HCT116 (cell line): Measurements from ENCODE around the gene ADAMTS15. TPM values are rescaled to one million over a fixed set of nuclear protein-coding genes. Genes with fewer than 3 reads are reported as not detected.

Source experiments
- ATAC-seq: fragments of 200-7000 bp; cut with Tn5 transposase; 2 replicates; pipeline ENCODE4 v1.9.1; 2020; ENCODE audit warnings: mild to moderate bottlenecking, moderate library complexity
- BruUV-seq: library from RNA; stranded (reverse); fragments of 400-500 nt; replicated peaks from 2 replicates; lab custom pipeline; 2021; lab: Mats Ljungman, UMichigan
- CTCF ChIA-PET: fragments of 300-600 bp; sonication (Branson Sonifier 250); formaldehyde crosslinking; loops from one replicate; lab custom pipeline; 2021; ENCODE audit warnings: antibody characterized with exemption; lab: Charles Lee
- POLR2A ChIA-PET: fragments of 300-600, 350-600 bp; sonication (Branson Sonifier 250); formaldehyde crosslinking; loops from one replicate; lab custom pipeline; 2021; ENCODE audit warnings: antibody characterized with exemption; lab: Charles Lee
- RAD21 ChIA-PET, 2 experiments: fragments of 300-600 bp; sonication (Branson Sonifier 250); formaldehyde crosslinking; loops; one replicate each; lab custom pipeline; 2023; ENCODE audit warnings: low total read pairs in 2 of 2; ENCODE audit not compliant: uncharacterized antibody in 2 of 2, unreplicated experiment in 2 of 2, low non-redundant PET in 1 of 2; lab: Charles Lee
- DNase-seq: peaks from one replicate; pipeline ENCODE4 v3.0.0-alpha.2; 2010; ENCODE audit warnings: low read depth, low spot score
- H2AFZ ChIP-seq: fragments of 200-600 bp; shearing (Covaris generic), sonication (generic); 2 replicates; pipeline ENCODE4 v1.6.1; 2017; ENCODE audit warnings: low read depth, mixed run types, mixed read lengths, antibody characterized with exemption, low read length; ENCODE audit not compliant: poor library complexity, severe bottlenecking
- H3K27ac ChIP-seq: 2 replicates; pipeline ENCODE4 v1.5.1; 2012; ENCODE audit warnings: low read depth, low read length
- H3K27me3 ChIP-seq: fragments of 200-600 bp; sonication (generic); 2 replicates; pipeline ENCODE4 v1.6.1; 2016; ENCODE audit warnings: mixed run types, low read length, mixed read lengths; ENCODE audit not compliant: insufficient read depth
- H3K36me3 ChIP-seq, 2 experiments: fragments of 200-500 bp in 1 of 2; fragments of 200-600 bp in 1 of 2; sonication (Bioruptor generic) in 1 of 2; sonication (generic) in 1 of 2; 2 replicates each; pipeline versions ENCODE4 v1.5.1 to v1.6.1; 2014 to 2016; ENCODE audit warnings: low read length in 2 of 2, inconsistent platforms in 1 of 2, mixed read lengths in 1 of 2, mixed run types in 1 of 2; ENCODE audit not compliant: insufficient read depth in 2 of 2, control insufficient read depth in 1 of 2
- H3K4me1 ChIP-seq, 2 experiments: fragments of 200-600 bp in 1 of 2; sonication (generic) in 1 of 2; 2 replicates each; pipeline versions ENCODE4 v1.5.1 to v1.6.1; 2012 to 2017; ENCODE audit warnings: low read length in 2 of 2, inconsistent platforms in 1 of 2, mild to moderate bottlenecking in 1 of 2, mixed read lengths in 1 of 2, mixed run types in 1 of 2, moderate library complexity in 1 of 2; ENCODE audit not compliant: insufficient read depth in 2 of 2, control insufficient read depth in 1 of 2
- H3K4me2 ChIP-seq: fragments of 200-600 bp; sonication (generic); 2 replicates; pipeline ENCODE4 v1.6.1; 2017; ENCODE audit warnings: mixed run types, low read length, mixed read lengths
- H3K4me3 ChIP-seq, 2 experiments: fragments of 200-600 bp in 1 of 2; sonication (generic) in 1 of 2; replicated peaks in 1 of 2; 2 replicates each; pipeline ENCODE4 v1.5.1; 2011 to 2016; ENCODE audit warnings: low read length in 2 of 2, control low read depth in 1 of 2, low read depth in 1 of 2, mild to moderate bottlenecking in 1 of 2, mixed read lengths in 1 of 2, mixed run types in 1 of 2
- H3K79me2 ChIP-seq: fragments of 200-600 bp; sonication (generic); 2 replicates; pipeline ENCODE4 v1.6.1; 2017; ENCODE audit warnings: mild to moderate bottlenecking, mixed run types, low read length, moderate library complexity, mixed read lengths; ENCODE audit not compliant: insufficient read depth
- H3K9ac ChIP-seq: fragments of 200-600 bp; sonication (generic); 2 replicates; pipeline ENCODE4 v1.6.1; 2016; ENCODE audit warnings: low read length, mixed read lengths
- H3K9me2 ChIP-seq: fragments of 200-600 bp; sonication (generic), shearing (Covaris generic); 2 replicates; pipeline ENCODE4 v1.6.1; 2017; ENCODE audit warnings: mixed run types, mild to moderate bottlenecking, moderate library complexity; ENCODE audit not compliant: insufficient read depth
- H3K9me3 ChIP-seq, 2 experiments: fragments of 200-500 bp in 1 of 2; fragments of 200-600 bp in 1 of 2; sonication (Bioruptor generic) in 1 of 2; sonication (generic) in 1 of 2; 2 replicates each; pipeline ENCODE4 v1.6.1; 2014 to 2017; ENCODE audit warnings: low read length in 2 of 2, mixed read lengths in 2 of 2, inconsistent platforms in 1 of 2, low read depth in 1 of 2, mild to moderate bottlenecking in 1 of 2, mixed run types in 1 of 2, moderate library complexity in 1 of 2; ENCODE audit not compliant: control insufficient read depth in 1 of 2, insufficient read depth in 1 of 2
- H4K20me1 ChIP-seq: fragments of 200-600 bp; sonication (generic), shearing (Covaris generic); 2 replicates; pipeline ENCODE4 v1.6.1; 2017; ENCODE audit warnings: mixed run types, mild to moderate bottlenecking, moderate library complexity; ENCODE audit not compliant: insufficient read depth
- CBX3 ChIP-seq: IDR thresholded peaks from 2 replicates; pipeline ENCODE4 v1.6.1; 2012; ENCODE audit warnings: low read depth
- ELF1 ChIP-seq: IDR thresholded peaks from 2 replicates; pipeline ENCODE4 v1.6.1; 2012; ENCODE audit warnings: low read depth, borderline replicate concordance
- EZH2 ChIP-seq: fragments of 200-600 bp; sonication (generic); IDR thresholded peaks from 2 replicates; pipeline ENCODE4 v1.6.1; 2017; ENCODE audit warnings: antibody characterized with exemption, mixed run types
- JUND ChIP-seq: IDR thresholded peaks from 2 replicates; pipeline ENCODE4 v1.6.1; 2012
- POLR2A ChIP-seq: IDR thresholded peaks from 2 replicates; pipeline ENCODE4 v1.7.0; 2011; ENCODE audit warnings: borderline replicate concordance; ENCODE audit not compliant: insufficient read depth, insufficient read length; ENCODE audit errors: extremely low read depth
- SIN3A ChIP-seq: IDR thresholded peaks from 2 replicates; pipeline ENCODE4 v1.6.1; 2012; ENCODE audit warnings: low read depth
- SP1 ChIP-seq: IDR thresholded peaks from 2 replicates; pipeline ENCODE4 v1.6.1; 2012; ENCODE audit warnings: low read depth
- intact Hi-C: fragments of 100-400 bp; cut with micrococcal nuclease; formaldehyde crosslinking; loops from 2 replicates; pipeline ENCODE4 v1.10.0; 2022
- total RNA-seq: library from RNA; stranded (reverse); gene quantifications from one replicate; pipeline ENCODE4 v1.2.1, GENCODE V29; 2021; ENCODE audit not compliant: unreplicated experiment
- TF ChIP-seq, protein P1 (sequence below): IDR thresholded peaks from 2 replicates; pipeline ENCODE4 v1.6.1; 2012
- TF ChIP-seq, protein P2 (sequence below): IDR thresholded peaks from 2 replicates; pipeline ENCODE4 v1.6.1; 2012; ENCODE audit warnings: low read depth
- TF ChIP-seq, protein P3 (sequence below): IDR thresholded peaks from 2 replicates; pipeline ENCODE4 v1.6.1; 2012
- TF ChIP-seq, protein P4 (sequence below), 3 experiments: fragments of 200-600 bp in 1 of 3; sonication (generic) in 1 of 3; IDR thresholded peaks in 2 of 3; conservative IDR thresholded peaks in 1 of 3; 2 replicates each; pipeline ENCODE4 v1.5.1; 2012 to 2017; ENCODE audit warnings: low read depth in 2 of 3, low read length in 2 of 3, antibody characterized with exemption in 1 of 3, borderline replicate concordance in 1 of 3, control low read depth in 1 of 3, mild to moderate bottlenecking in 1 of 3, mixed read lengths in 1 of 3, mixed run types in 1 of 3, moderate library complexity in 1 of 3; ENCODE audit not compliant: insufficient read depth in 1 of 3

ADAMTS15 gene
- total RNA-seq, 1 experiment from 2014 or later = 0.44 TPM

DNA sequence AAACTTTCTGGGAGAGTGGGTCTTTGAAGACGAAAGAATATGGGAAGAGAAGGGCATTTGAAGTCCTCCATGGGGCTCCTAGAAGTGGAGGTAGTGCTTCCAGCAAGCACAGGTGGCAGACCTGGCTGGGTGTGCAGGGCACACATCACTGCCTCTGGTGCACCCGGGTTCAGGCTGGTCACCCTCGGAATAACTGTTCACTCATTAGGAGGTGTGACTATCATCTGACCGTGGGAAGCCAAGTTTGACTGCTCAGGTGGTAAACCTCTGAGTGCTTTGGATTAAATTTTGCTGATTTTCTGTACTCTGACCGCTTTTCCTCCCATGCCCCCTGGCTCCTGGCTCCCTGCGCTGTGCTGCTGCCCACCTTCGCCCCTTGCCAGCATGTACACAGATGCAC is 11.1 kb downstream of the ADAMTS15 start:
- DNase-seq (no peak), ATAC-seq (no peak)
- intact Hi-C loops = no loop called here
- H2AFZ ChIP-seq = no peak overlapping the region
- TF ChIP-seq, protein P1, sequence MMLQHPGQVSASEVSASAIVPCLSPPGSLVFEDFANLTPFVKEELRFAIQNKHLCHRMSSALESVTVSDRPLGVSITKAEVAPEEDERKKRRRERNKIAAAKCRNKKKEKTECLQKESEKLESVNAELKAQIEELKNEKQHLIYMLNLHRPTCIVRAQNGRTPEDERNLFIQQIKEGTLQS = no peak
- TF ChIP-seq, protein P2, sequence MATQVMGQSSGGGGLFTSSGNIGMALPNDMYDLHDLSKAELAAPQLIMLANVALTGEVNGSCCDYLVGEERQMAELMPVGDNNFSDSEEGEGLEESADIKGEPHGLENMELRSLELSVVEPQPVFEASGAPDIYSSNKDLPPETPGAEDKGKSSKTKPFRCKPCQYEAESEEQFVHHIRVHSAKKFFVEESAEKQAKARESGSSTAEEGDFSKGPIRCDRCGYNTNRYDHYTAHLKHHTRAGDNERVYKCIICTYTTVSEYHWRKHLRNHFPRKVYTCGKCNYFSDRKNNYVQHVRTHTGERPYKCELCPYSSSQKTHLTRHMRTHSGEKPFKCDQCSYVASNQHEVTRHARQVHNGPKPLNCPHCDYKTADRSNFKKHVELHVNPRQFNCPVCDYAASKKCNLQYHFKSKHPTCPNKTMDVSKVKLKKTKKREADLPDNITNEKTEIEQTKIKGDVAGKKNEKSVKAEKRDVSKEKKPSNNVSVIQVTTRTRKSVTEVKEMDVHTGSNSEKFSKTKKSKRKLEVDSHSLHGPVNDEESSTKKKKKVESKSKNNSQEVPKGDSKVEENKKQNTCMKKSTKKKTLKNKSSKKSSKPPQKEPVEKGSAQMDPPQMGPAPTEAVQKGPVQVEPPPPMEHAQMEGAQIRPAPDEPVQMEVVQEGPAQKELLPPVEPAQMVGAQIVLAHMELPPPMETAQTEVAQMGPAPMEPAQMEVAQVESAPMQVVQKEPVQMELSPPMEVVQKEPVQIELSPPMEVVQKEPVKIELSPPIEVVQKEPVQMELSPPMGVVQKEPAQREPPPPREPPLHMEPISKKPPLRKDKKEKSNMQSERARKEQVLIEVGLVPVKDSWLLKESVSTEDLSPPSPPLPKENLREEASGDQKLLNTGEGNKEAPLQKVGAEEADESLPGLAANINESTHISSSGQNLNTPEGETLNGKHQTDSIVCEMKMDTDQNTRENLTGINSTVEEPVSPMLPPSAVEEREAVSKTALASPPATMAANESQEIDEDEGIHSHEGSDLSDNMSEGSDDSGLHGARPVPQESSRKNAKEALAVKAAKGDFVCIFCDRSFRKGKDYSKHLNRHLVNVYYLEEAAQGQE = no peak
- TF ChIP-seq SIN3A (no peak), SP1 (no peak), JUND (no peak), EZH2 (no peak), CBX3 (no peak), POLR2A (no peak), ELF1 (no peak)
- TF ChIP-seq, protein P3, sequence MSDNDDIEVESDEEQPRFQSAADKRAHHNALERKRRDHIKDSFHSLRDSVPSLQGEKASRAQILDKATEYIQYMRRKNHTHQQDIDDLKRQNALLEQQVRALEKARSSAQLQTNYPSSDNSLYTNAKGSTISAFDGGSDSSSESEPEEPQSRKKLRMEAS = no peak
- TF ChIP-seq, protein P4, sequence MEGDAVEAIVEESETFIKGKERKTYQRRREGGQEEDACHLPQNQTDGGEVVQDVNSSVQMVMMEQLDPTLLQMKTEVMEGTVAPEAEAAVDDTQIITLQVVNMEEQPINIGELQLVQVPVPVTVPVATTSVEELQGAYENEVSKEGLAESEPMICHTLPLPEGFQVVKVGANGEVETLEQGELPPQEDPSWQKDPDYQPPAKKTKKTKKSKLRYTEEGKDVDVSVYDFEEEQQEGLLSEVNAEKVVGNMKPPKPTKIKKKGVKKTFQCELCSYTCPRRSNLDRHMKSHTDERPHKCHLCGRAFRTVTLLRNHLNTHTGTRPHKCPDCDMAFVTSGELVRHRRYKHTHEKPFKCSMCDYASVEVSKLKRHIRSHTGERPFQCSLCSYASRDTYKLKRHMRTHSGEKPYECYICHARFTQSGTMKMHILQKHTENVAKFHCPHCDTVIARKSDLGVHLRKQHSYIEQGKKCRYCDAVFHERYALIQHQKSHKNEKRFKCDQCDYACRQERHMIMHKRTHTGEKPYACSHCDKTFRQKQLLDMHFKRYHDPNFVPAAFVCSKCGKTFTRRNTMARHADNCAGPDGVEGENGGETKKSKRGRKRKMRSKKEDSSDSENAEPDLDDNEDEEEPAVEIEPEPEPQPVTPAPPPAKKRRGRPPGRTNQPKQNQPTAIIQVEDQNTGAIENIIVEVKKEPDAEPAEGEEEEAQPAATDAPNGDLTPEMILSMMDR (IDR thresholded peaks at IDR 0.05 in 2 of 3, conservative IDR thresholded peaks at IDR 0.05 in 1 of 3; ENCODE audit: borderline replicate concordance in 1 of 3, insufficient read depth in 1 of 3, low read depth in 2 of 3, low read length in 2 of 3) = no peak
- ChIA-PET RAD21 (no interaction called here), POLR2A (no interaction called here), CTCF (no interaction called here)
- no TSS peak for BruUV-seq
- no peaks in the 10 kb centered on the region for H4K20me1 ChIP-seq
- no peaks in the 10 kb centered on the region for H3K4me1 ChIP-seq
- no peaks in the 10 kb centered on the region for H3K36me3 ChIP-seq
- H3K9me2 ChIP-seq = no peaks in the 10 kb centered on the region
- no peak overlapping the region for H3K9ac ChIP-seq
- no peaks in the 10 kb centered on the region for H3K27me3 ChIP-seq
- no peak overlapping the region for H3K4me3 ChIP-seq
- H3K4me2 ChIP-seq = no peak overlapping the region
- no peak overlapping the region for H3K27ac ChIP-seq
- no peaks in the 10 kb centered on the region for H3K79me2 ChIP-seq
- no peaks in the 10 kb centered on the region for H3K9me3 ChIP-seq
